Activated T-helper 2 cell treated with anti-CD3 and anti-CD28 coated beads, Interferon-gamma antibody, Interleukin-2, Interleukin-4, amounts not matched to agents 10 μg/mL and 5 μg/mL and 100 μg/mL, durations not matched to agents 14 hours and 24 hours and 36 hours (primary cell): Measurements from ENCODE around the gene SPAG6. TPM values are rescaled to one million over a fixed set of nuclear protein-coding genes. Genes with fewer than 3 reads are reported as not detected.

Experiments used
- DNase-seq: peaks from one replicate; pipeline ENCODE4 v3.0.0; 2021; ENCODE audit warnings: low spot score
- H3K27ac Mint-ChIP-seq: one replicate; pipeline ENCODE4 v1.8.0; 2021; ENCODE audit warnings: mixed read lengths
- H3K27me3 Mint-ChIP-seq: one replicate; pipeline ENCODE4 v1.8.0; 2021; ENCODE audit warnings: low read depth, mixed read lengths
- H3K36me3 Mint-ChIP-seq: one replicate; pipeline ENCODE4 v1.8.0; 2021; ENCODE audit warnings: low read depth, mixed read lengths
- H3K4me1 Mint-ChIP-seq: one replicate; pipeline ENCODE4 v1.8.0; 2021; ENCODE audit warnings: low read depth, mixed read lengths
- H3K4me3 Mint-ChIP-seq: one replicate; pipeline ENCODE4 v1.8.0; 2021; ENCODE audit warnings: low read depth, mild to moderate bottlenecking, moderate library complexity, mixed read lengths
- H3K9me3 Mint-ChIP-seq: one replicate; pipeline ENCODE4 v1.8.0; 2021; ENCODE audit warnings: mixed read lengths
- intact Hi-C: fragments of 100-400 bp; cut with micrococcal nuclease; formaldehyde crosslinking; loops from one replicate; pipeline ENCODE4 v1.15.1; 2023
- total RNA-seq: library from RNA; stranded (reverse); gene quantifications from 2 replicates; pipeline ENCODE4 v1.2.3, GENCODE V29; 2022

SPAG6 gene
- total RNA-seq, 1 donor from 2014 or later: 0.14 TPM

DNA sequence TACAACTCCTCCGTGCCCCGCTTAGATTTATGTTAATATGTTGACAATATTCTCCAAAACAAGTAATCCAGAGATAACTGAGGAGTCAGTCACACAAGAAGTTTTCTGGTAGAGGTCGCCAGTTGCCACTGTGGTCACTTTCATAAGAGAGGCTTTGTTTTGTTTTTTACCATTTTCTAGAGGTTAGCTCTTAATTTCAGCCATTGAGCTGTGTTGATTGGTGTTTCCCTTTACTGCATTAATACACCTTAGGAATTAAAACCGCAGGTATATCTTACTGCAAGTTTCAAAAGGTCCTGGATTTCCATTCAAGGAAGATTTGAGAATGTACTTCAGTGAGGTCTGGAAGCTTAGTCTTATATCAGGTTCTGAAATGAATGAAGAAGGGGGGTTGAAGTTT lies 20.9 kb upstream of the SPAG6 start:
- intact Hi-C loops: loop anchor here (1.0 to 5.0 kb wide), 4 partner anchors 16 to 388 kb away; partner anchors contain the start of gene PIP4K2A
- peaks cover 26% of the 10 kb centered on the region for H3K27me3 Mint-ChIP-seq
- H3K4me3 Mint-ChIP-seq: peak overlapping the region; percentile 83
- H3K36me3 Mint-ChIP-seq: peaks cover 62% of the 10 kb centered on the region
- DNase-seq: no peak
- H3K27ac Mint-ChIP-seq: peak overlapping the region; percentile 75
- H3K9me3 Mint-ChIP-seq: no peaks in the 10 kb centered on the region
- H3K4me1 Mint-ChIP-seq: peaks cover 42% of the 10 kb centered on the region

DNA sequence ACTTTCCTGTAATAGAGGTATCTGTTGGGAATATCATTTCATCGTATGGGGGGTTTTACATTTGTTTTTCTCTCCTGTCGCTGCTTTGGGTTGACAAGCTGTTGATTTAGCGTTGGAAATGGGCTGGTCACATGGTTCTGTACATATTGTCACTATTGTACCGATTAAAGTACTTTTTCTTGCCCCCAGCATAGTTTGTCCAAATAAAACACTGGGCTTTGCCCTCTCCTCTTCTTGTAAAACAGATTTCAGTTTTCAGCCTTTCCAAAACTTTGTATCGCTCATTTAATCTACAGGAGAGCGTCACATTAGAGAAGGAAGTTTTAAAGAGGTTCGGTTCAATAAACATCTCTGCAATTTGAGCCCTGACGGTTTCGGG lies 20.4 kb upstream of the SPAG6 start:
- H3K4me1 Mint-ChIP-seq: peaks cover 38% of the 10 kb centered on the region
- no peaks in the 10 kb centered on the region for H3K9me3 Mint-ChIP-seq
- H3K27ac Mint-ChIP-seq: peak overlapping the region; percentile 1

DNA sequence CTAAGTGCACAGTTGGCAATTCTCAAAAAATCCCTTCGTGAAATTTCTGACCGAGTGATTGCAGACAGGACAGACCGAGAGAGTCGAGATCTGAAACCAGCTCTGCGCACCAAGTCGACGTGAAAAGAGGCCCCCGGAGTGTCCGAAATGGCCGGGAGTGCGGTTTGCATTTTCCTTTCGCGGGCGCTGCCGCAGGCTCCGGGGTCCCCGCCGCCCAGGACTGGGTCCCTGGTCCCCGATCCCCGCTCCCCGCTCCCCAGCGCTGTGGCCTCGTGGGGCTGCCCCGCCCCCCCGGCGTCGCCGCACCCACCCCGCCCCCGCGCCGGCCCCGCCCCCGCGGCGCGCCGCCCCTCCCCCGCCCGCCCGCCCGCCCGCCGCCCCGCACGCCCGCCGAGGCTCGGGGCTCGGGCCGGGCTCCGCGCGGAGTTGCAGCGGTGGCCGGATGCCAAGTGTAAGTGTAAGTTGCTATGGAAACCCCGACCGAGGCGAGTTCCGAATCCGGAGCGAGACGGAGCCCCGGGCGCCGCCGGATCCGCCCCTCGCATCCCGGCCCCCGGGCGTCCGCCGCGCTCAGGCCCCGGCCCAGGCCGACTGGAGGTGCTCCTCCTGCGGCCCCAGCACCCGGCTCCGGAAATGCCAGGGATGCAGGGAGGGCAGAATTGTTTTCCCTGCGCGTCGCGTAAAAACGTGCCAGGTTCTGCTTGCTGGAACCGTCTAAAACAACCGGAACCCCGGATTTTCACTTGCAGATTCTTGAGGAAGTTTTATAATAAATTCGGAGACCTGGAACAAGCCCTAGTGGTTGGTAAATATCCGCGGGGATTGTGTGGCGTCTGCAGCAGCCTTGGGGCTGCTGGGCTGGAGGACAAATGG lies 19.8 kb upstream of the SPAG6 start:
- Mint-ChIP-seq H3K4me3 (peak overlapping the region; percentile 83), H3K27ac (peak overlapping the region; percentile 1), H3K9me3 (no peaks in the 10 kb centered on the region), H3K4me1 (peaks cover 35% of the 10 kb centered on the region), H3K36me3 (peaks cover 60% of the 10 kb centered on the region), H3K27me3 (peaks cover 26% of the 10 kb centered on the region)
- DNase-seq: peak; percentile 65
- intact Hi-C loops: loop anchor here (1.0 to 2.0 kb wide), 2 partner anchors 8 to 53 kb away; no protein-coding TSS in a partner anchor

More for the DNA sequence above, 20.4 kb upstream of the SPAG6 start:
- Mint-ChIP-seq H3K36me3 (peaks cover 62% of the 10 kb centered on the region), H3K27me3 (peaks cover 26% of the 10 kb centered on the region), H3K4me3 (peak overlapping the region; percentile 83)
- DNase-seq: no peak
- intact Hi-C loops: loop anchor here (1.0 to 5.0 kb wide), 5 partner anchors 8 to 387 kb away; partner anchors contain the start of gene PIP4K2A

DNA sequence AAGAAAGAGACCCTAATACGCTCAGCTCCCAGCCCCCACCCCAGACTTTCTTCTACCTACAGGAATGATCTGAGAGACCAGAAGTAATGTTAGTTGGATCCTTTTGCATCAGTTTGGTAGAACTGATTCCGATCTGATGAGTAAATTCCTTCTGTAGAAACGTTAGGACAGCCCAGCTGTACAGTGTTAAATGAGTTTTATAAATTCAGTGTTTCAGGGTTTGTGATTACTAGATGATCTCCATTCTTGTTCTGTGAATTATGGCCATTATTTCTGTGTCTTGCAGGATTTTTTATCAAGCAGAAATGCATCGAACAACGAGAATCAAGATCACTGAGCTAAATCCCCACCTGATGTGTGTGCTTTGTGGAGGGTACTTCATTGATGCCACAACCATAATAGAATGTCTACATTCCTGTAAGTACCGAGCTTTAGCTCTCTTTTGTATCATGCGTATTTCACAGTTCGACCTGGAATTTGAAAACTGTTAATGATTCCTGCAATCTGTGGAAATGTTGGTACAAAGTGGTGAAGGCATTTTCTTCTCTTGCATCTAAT lies 19.1 kb upstream of the SPAG6 start:
- peaks cover 26% of the 10 kb centered on the region for H3K27me3 Mint-ChIP-seq
- peaks cover 66% of the 10 kb centered on the region for H3K36me3 Mint-ChIP-seq
- H3K4me3 Mint-ChIP-seq: peak overlapping the region; percentile 62
- no peak overlapping the region for H3K27ac Mint-ChIP-seq
- intact Hi-C loops: no loop called here
- peaks cover 35% of the 10 kb centered on the region for H3K4me1 Mint-ChIP-seq
- DNase-seq: no peak
- no peaks in the 10 kb centered on the region for H3K9me3 Mint-ChIP-seq

DNA sequence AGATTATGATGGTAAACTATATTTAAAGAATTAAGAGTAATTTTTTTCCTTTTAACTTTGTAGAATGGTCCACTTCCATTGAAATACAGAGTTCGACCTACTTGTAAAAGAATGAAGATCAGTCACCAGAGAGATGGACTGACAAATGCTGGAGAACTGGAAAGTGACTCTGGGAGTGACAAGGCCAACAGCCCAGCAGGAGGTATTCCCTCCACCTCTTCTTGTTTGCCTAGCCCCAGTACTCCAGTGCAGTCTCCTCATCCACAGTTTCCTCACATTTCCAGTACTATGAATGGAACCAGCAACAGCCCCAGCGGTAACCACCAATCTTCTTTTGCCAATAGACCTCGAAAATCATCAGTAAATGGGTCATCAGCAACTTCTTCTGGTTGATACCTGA lies 16.1 kb upstream of the SPAG6 start:
- Mint-ChIP-seq H3K27ac (no peak overlapping the region), H3K27me3 (peaks cover 6% of the 10 kb centered on the region), H3K36me3 (peaks cover 62% of the 10 kb centered on the region), H3K9me3 (peaks cover 4% of the 10 kb centered on the region), H3K4me3 (no peak overlapping the region), H3K4me1 (peaks cover 30% of the 10 kb centered on the region)
- no peak for DNase-seq
- intact Hi-C loops: no loop called here

DNA sequence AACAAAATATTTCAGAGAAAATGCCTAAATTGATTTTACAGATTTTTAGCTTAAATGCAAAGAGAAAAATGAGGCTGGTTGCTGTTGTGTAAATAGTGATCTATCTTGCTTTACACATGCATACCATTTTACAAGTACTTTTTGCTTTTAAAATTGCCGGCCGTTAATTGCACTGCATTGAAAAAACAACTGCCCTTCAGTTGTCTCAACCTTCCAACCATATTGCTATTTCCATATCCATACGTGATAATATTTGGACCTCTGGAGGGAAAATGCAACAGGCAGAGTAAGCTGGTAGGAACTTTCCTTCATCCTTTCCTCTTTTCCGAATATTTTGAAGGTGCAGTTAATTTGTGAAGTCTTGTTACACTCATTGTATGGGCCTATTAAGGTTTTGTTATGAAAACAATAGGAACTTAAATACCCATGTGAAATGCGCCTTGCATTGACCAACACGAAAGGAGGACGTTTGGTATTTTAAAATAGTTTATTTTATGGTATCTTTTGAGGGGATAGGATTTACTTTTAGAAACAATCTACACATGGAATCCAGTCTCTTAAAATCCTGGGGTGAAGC lies 13.1 kb upstream of the SPAG6 start:
- no peak for DNase-seq
- H3K27ac Mint-ChIP-seq: no peak overlapping the region

DNA sequence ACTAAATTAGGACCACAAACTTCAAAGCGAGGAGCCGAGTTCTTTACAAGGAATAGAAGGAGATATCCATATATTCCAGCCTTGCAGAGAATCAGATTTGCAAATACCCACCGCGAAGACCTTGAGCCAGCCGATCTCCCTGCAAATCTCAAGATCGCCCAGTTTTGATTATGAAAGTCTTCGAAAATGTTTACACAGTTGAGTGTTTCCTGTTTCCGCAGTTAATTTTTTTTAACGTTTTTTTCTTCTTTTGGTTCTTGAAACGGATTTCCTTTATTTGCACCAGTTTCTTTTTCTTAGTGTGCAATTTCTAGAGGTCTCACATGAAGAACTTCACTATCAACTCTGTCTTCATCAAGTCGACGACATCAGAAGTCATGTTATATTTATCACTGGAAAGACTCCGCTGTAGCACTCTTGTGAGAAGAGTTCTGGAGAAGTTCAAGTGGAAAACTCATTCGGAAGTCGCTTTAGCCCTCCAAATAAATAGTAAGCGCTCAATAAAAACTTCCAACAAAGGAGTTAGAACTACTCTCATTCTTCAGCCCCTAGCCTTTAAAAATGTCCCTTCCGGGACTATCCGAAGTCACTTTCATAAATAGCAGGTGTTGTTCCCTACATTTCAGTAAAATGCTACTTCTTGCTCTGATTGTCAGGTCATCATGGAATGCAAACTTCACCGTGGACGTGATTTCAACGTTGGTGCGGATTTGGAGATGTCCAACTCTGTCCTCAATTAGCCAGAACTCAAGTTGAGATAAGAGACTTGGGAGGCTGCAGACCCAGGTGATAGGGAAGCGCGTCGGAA lies 11.9 kb upstream of the SPAG6 start:
- Mint-ChIP-seq H3K4me3 (peak overlapping the region; percentile 52), H3K4me1 (peaks cover 28% of the 10 kb centered on the region), H3K27me3 (peaks cover 23% of the 10 kb centered on the region), H3K9me3 (peaks cover 4% of the 10 kb centered on the region), H3K36me3 (peaks cover 35% of the 10 kb centered on the region), H3K27ac (peak overlapping the region; percentile 24)
- DNase-seq: no peak
- intact Hi-C loops: loop anchor here (1.0 kb wide), 1 partner anchor 8 kb away; no protein-coding TSS in a partner anchor

More for the DNA sequence above, 13.1 kb upstream of the SPAG6 start:
- Mint-ChIP-seq H3K9me3 (peaks cover 4% of the 10 kb centered on the region), H3K36me3 (peaks cover 42% of the 10 kb centered on the region), H3K4me1 (peaks cover 21% of the 10 kb centered on the region), H3K27me3 (peaks cover 11% of the 10 kb centered on the region), H3K4me3 (no peak overlapping the region)
- intact Hi-C loops: no loop called here

DNA sequence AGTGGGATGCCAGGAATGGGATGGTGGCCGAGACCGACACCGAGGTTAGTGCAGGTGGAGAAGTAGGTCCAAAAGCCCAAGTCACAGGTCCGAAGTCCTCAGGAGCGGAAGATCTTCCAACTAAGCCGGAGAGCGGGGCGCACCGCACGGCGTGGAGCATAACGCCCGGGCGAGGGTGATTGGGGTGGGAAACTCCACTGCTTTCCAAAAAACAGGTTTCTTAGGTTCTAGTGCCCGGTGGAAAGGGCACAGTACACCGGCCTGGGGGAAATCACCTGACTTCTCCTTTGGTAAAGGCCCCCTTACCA lies 11.4 kb upstream of the SPAG6 start:
- peak overlapping the region; percentile 24 for H3K27ac Mint-ChIP-seq

DNA sequence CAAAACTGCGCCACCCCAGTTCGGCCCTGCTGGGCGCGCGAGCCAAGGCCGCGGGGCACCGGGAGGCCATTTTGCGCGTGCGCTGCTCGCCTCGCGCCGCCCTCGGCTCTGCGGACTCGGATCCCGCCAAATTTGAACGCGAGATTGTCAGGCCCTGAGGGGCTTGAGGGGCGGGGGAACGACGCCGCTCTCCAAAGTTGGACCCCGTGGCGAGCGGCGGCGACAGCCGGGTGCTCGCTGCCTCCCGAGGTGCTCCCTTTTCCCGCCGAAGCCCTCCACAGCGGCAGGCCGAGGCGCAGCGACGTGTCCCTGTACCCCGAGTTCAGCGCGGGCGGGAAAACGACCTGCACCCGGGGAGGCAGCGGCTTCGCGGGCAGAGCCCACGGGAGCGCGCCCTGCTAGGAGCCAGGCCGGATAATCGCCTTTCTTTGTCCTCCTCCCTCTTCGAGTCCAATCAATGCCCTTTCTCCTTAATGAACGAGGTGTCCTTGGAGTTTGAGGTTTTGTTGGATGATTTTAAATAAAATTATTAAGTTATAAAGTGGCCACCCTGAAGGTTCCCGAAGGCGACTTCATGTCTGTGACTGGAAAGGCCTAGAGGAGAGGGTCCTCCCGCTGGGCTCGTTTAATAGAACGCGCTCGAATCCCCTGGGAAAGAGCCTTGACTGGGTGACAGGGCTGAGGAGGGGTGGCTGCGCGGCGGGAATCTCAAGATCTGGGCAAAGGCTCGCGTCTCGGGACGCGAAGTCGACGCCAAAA lies 10.7 kb upstream of the SPAG6 start:
- Mint-ChIP-seq H3K9me3 (peaks cover 4% of the 10 kb centered on the region), H3K27ac (peak overlapping the region; percentile 60)
- intact Hi-C loops: loop anchor here (1.0 kb wide), 1 partner anchor 10 kb away; no protein-coding TSS in a partner anchor

More for the DNA sequence above, 11.4 kb upstream of the SPAG6 start:
- Mint-ChIP-seq H3K4me1 (peaks cover 34% of the 10 kb centered on the region), H3K36me3 (peaks cover 35% of the 10 kb centered on the region), H3K4me3 (peak overlapping the region; percentile 52), H3K9me3 (peaks cover 4% of the 10 kb centered on the region), H3K27me3 (peaks cover 29% of the 10 kb centered on the region)
- intact Hi-C loops: loop anchor here (1.0 kb wide), 1 partner anchor 9 kb away; no protein-coding TSS in a partner anchor
- DNase-seq: no peak

DNA sequence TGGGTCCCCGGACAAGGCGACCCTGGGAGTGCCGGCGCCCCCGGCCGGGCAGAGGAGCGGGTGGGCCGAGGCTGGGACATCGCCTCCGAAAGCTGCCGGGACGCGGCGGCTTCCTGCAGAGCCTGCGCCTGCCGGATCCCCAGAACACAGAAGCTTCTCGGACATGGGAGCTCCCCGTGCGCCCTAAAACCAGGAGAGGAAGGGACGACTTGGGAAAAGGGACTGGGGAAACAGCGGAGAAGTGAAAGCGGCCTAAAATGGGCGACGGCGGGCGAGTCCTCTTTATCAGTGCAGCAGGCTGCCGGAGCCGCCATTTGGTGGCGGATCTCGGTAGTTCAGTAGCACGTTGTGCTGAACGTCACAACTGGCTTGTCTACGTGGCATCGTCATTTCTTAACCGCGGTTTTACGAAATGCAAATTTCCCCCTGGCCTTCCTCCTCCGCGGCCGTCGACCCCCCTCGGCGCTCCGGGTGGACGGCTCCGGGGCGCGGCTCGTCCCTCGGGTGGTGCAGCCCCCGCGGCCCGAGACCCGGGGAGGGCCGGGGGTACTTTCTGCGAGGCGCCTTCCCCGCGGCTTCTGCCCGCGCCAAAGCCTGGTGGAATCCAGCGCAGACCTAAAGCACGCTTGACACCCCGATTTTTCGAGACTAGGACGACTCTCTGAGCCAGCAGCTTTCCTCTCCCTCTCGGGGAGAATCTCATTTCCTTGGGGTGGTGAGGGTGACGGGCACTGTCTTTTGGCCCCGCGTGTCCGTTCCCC lies 9.9 kb upstream of the SPAG6 start:
- Mint-ChIP-seq H3K4me1 (peaks cover 45% of the 10 kb centered on the region), H3K4me3 (peak overlapping the region; percentile 55), H3K9me3 (peaks cover 4% of the 10 kb centered on the region), H3K27ac (peak overlapping the region; percentile 60), H3K36me3 (peaks cover 24% of the 10 kb centered on the region), H3K27me3 (peaks cover 36% of the 10 kb centered on the region)
- intact Hi-C loops: loop anchor here (1.0 kb wide), 1 partner anchor 9 kb away; no protein-coding TSS in a partner anchor
- peak; percentile 48 for DNase-seq

More for the DNA sequence above, 10.7 kb upstream of the SPAG6 start:
- peaks cover 40% of the 10 kb centered on the region for H3K4me1 Mint-ChIP-seq
- no peak for DNase-seq
- H3K27me3 Mint-ChIP-seq: peaks cover 33% of the 10 kb centered on the region
- H3K36me3 Mint-ChIP-seq: peaks cover 29% of the 10 kb centered on the region
- no peak overlapping the region for H3K4me3 Mint-ChIP-seq

DNA sequence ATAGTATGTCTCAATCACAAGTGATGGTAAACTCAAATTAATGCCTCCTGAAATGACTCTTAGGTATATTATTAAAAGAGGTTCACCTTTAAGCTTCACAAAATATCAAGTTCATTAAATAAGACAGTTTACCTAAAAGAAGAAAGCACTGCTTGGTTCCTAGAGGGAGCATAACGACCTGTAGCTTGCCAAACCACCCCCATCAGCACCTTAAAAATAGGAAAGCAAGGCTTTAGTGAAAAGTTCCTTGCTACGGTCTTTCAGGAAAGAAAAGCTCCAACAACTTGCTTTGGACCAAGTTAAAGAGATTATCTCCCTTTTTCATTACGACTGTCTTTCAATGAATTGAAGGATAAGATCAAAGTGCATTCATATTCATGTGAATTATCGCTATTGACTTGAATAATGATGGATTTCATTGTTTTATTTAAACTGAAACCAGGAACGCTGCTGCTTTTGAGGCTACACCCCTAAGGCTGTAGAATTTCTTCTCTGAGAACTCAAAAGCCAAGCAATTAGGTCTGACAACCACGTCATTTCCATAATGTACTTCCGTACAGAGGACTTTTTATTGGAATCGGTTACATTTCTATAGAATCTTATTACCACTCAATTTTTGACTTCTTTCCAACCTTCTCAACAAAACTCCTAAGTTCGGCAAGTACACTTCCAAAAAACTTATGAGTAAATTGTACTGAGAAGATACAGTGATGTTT lies 7.0 kb upstream of the SPAG6 start:
- peaks cover 4% of the 10 kb centered on the region for H3K9me3 Mint-ChIP-seq
- intact Hi-C loops: no loop called here
- H3K36me3 Mint-ChIP-seq: peaks cover 9% of the 10 kb centered on the region
- DNase-seq: no peak
- H3K4me1 Mint-ChIP-seq: peaks cover 40% of the 10 kb centered on the region
- peaks cover 56% of the 10 kb centered on the region for H3K27me3 Mint-ChIP-seq
- H3K4me3 Mint-ChIP-seq: peak overlapping the region; percentile 26
- no peak overlapping the region for H3K27ac Mint-ChIP-seq
